ENCODE data around the gene LRRC17. TPM values are rescaled to one million over a fixed set of nuclear protein-coding genes. Genes with fewer than 3 reads are reported as not detected.

LRRC17 gene
- total and polyA plus RNA-seq, 2 of the 4 experiments (the other 2 are of a cell fraction): 250 to 280 TPM

DNA sequence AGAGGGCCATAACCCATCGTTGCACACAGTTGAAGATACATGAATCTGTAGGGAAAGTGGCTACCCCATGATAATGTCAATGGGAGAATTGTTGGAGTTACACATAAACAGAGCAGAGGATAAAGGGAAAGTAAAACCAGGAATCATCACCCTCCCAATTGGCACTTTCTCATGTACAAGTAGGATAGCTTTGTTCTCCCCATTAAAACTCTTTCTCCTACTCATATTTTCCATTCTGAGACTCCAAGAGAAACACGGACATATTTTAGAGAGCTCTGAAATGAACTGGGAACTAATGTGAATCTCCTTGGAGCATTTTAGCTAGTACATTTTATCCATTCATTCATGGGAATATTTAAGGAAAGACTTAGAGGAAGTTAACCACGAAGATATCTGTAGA lies 17.2 kb upstream of the LRRC17 start:
- H3K4me1 ChIP-seq (ENCODE audit: control insufficient read depth, insufficient read depth, low read length): peaks cover 8% of the 10 kb centered on the region; the same call in 1 of the 2 replicates
- no peaks in the 10 kb centered on the region for H3K36me3 ChIP-seq (ENCODE audit: control insufficient read depth, insufficient read depth, low read length)
- H4K91ac ChIP-seq (ENCODE audit: insufficient read depth, low read depth, low read length): no peak overlapping the region; the same call in 1 of the 2 replicates
- ChIA-PET POLR2A (ENCODE audit: unreplicated experiment) (interaction anchor here (1.0 kb wide), 1 partner anchor 17 kb away, joined by 3 read pairs; the partner anchor contains the start of gene LRRC17), CTCF (interaction anchor here (0.8 kb wide), 1 partner anchor 166 kb away, joined by 3 read pairs; no protein-coding TSS in a partner anchor)
- H2AFZ ChIP-seq (replicated peaks; ENCODE audit: low read length, poor library complexity): peak overlapping the region; percentile 34
- H3K4me2 ChIP-seq (ENCODE audit: low read depth, low read length): no peak overlapping the region
- no peak overlapping the region; the same call in 1 of the 2 replicates for H3K14ac ChIP-seq (replicated peaks; ENCODE audit: low read depth, low read length)
- H2BK20ac ChIP-seq (ENCODE audit: low read depth, low read length): peak overlapping the region; percentile 73; the same call in 1 of the 2 replicates
- no peak overlapping the region; the same call in 2 of the 3 replicates for H2BK15ac ChIP-seq (ENCODE audit: low read depth, low read length)
- intact Hi-C loops (cut with micrococcal nuclease) (no loop called here), dilution Hi-C loops (cut with HindIII; ENCODE audit: low sequenced_read_pairs, unreplicated experiment) (no loop called here), in situ Hi-C loops (cut with MboI; ENCODE audit: low sequenced_read_pairs) (no loop called here)
- no peak overlapping the region; the same call in 1 of the 2 replicates for H4K5ac ChIP-seq (ENCODE audit: low read depth, low read length)
- no peaks in the 10 kb centered on the region for H4K20me1 ChIP-seq (ENCODE audit: insufficient read depth, low read length)
- ATAC-seq (ENCODE audit: low read depth) (no peak), DNase-seq (no peak)
- no peak overlapping the region for H3K27ac ChIP-seq (ENCODE audit: insufficient read depth, low read length)
- peaks cover 8% of the 10 kb centered on the region for H3K9me1 ChIP-seq (ENCODE audit: insufficient read depth, low read length)
- H3K4ac ChIP-seq (ENCODE audit: low read depth, low read length): peak overlapping the region; percentile 45; the same call in 1 of the 2 replicates
- TF ChIP-seq RFX5 (IDR thresholded peaks at IDR 0.05; ENCODE audit: low read depth, low read length) (no peak), MAFK (IDR thresholded peaks at IDR 0.05; ENCODE audit: low read depth, low read length) (no peak), FOS (IDR thresholded peaks at IDR 0.05; ENCODE audit: low read depth, low read length) (no peak), CEBPB (IDR thresholded peaks at IDR 0.05; ENCODE audit: low read depth, low read length) (no peak)
- no peak overlapping the region for H2BK5ac ChIP-seq (ENCODE audit: low read depth, low read length, poor library complexity, severe bottlenecking)
- H3K27me3 ChIP-seq (ENCODE audit: control insufficient read depth, insufficient read depth, low read length): no peaks in the 10 kb centered on the region
- no peak overlapping the region for H3K9ac ChIP-seq (ENCODE audit: low read depth, low read length)
- peaks cover 0 to 4% of the 10 kb centered on the region in 2 experiments; a peak in 2 of 4 replicates for H3K79me1 ChIP-seq (ENCODE audit: low read depth in 1 of 2, low read length in 2 of 2)
- peak overlapping the region in 1 of 2 experiments; percentile 46; a peak in 2 of 4 replicates for H4K8ac ChIP-seq (ENCODE audit: low read depth in 2 of 2, low read length in 2 of 2)
- no peak overlapping the region for H3K23ac ChIP-seq (ENCODE audit: low read depth, low read length)
- no peak overlapping the region for H3K56ac ChIP-seq (ENCODE audit: extremely low read depth, insufficient read depth, low read length)
- no peaks in the 10 kb centered on the region for H3K9me3 ChIP-seq (ENCODE audit: control insufficient read depth, insufficient read depth, low read length)
- no peak overlapping the region for H3K4me3 ChIP-seq (ENCODE audit: insufficient read depth, low read depth, low read length)
- no peak overlapping the region for H3K18ac ChIP-seq (ENCODE audit: low read depth, low read length)
- H2AK9ac ChIP-seq (replicated peaks; ENCODE audit: low read depth, low read length, poor library complexity): no peak overlapping the region
- H2BK120ac ChIP-seq (ENCODE audit: low read depth, low read length): peak overlapping the region; percentile 73; the same call in 1 of the 2 replicates
- 83% methylated on average over 1 of the region's 3 CpGs; no CpG with 5 or more reads in 1 of the 2 experiments for WGBS, 2 experiments (ENCODE audit: extremely low coverage in 2 of 2, insufficient read length in 1 of 2)
- H2AK5ac ChIP-seq (ENCODE audit: low read depth, low read length): peak overlapping the region; percentile 83; the same call in 1 of the 2 replicates
- no TSS peak for BruUV-seq (replicated peaks)

Measured in IMR-90 (cell line).